Activated CD4-positive, CD25-positive, alpha-beta regulatory T cell treated with anti-CD3 and anti-CD28 coated beads, Interleukin-2, amount 50 U/mL, for 72 hours (primary cell): ENCODE data around the gene TIMM21.

Source experiments
- DNase-seq: peaks from one replicate; pipeline ENCODE4 v3.0.0; 2021

The TIMM21 gene

DNA sequence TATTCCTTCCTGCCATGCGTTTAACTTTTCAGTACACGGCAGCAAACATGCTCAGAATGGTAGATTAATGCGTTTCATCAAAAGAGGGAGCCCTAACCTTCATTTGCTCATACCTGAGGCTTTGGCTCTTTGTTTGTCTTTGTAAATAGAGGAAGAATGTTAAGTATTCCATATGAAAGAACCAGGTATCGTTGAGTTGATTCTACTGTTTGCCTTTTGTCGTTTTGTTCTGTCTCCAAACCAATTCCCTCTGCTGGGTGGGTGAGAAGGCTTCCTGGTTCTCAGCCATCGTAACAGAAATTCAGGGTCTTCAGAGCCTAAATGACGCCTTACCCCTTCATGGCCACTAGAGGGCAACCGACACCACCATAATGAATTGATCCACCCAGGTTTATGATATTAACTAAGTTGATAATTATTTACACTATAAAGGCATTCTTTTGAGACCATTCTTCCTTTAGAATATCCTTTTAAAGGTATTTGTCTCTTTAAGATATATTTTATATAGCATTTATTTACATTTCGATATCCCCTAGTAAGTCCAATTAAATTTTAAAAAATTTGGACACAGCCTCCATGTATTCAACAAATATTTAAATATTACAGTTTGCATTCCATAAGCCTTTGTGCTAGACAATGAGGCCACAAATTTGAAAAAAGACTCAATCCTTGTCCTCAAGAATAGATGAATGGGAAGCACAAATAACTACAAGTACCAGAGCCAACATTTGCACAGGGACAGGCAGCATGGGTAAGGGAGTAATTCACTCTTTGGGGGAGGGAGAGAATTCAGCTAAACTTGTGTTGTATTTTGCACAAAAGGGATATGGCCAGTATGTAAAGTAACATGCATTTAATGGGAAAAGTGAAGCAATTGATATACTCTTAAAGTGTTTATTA lies 48.1 kb downstream of the TIMM21 start:
- DNase-seq: no peak

DNA sequence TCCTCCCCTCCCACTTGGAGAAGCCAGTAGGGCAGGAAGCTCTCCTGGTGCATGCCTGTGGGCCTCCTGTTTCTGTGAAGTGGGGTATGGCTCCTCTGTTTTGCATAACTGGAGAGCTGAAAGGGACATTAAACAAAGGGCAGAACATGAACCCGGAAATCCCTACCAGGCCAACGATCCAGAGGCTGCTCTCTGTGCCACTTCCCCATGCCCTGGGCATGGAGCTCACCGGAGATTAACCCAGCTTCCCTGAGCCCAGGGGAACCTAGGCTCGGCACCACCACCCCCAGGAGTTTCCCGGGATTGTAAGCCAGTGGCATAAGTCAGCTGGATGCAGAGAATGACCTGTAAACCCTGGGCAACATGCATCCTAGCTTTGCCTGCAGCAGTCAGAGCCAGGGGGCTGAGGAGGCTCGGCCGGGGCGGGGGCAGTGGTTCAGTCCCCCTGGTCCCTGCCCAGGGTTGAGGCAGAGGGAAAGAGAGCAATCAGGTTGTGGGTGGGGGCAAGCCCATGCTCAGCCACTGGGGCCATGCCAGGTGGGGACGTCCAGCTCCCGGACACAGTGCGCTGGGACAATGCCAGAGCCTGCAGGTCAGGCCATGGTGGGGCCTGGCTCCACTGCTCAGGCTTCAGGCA lies 49.5 kb downstream of the TIMM21 start:
- no peak for DNase-seq

DNA sequence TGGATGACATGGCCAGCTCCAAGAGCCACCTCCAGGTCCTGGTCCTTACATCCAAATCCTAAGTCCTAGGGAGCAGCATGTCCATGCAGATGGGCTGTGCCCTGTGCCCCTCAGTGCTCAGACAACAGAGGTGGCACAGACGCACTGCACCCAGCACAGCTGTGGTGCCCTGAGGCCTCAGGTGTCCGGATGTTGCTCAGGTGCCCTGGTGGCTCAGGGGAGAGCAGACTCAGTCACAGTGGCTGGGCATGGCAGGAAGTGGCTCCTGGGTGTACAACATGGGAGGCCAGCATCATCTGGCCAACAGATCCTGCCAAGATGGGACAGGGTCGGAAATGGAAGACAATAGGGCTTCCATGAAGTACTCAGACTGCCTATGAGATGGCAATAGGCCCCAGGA lies 50.1 kb downstream of the TIMM21 start:
- no peak for DNase-seq

DNA sequence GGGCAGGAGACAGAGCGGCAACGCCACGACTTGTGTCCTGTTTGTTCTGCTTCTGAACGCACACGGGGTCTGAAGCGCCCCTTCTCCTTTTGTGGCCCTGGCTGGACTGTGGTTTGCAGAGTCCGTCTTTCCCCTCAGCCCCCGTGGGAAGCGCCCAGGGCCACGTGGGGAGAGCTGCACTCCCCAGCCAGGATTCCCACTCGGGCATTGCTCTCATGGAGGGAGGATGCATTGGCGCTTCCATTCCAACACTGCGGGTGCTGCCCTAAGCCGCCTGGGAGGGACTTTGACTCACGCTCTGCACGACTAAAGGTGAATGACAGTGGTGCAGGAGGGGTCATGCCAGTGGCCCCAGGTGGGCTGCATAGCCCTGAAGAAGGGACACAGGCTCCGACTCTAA lies 52.5 kb downstream of the TIMM21 start:
- no peak for DNase-seq

DNA sequence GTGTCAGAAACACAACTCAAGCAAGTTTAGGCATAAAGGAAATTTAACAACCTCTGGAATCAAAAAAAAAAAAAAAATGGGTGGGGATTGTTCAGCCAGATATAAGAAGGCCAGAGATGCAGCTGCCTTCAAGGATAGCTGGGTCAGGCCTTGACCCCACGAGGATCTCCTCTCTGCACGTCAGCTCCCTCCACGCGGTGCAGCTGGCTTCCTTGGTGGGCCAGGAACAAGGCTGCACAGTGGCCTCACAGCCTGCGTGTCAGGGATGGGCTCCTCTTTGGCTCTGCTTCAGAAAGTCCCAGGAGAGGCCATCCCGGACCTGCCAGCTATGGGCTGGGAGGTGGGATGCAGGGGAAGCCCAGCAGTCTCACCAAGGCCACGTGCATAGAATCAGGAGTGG lies 55.5 kb downstream of the TIMM21 start:
- no peak for DNase-seq

DNA sequence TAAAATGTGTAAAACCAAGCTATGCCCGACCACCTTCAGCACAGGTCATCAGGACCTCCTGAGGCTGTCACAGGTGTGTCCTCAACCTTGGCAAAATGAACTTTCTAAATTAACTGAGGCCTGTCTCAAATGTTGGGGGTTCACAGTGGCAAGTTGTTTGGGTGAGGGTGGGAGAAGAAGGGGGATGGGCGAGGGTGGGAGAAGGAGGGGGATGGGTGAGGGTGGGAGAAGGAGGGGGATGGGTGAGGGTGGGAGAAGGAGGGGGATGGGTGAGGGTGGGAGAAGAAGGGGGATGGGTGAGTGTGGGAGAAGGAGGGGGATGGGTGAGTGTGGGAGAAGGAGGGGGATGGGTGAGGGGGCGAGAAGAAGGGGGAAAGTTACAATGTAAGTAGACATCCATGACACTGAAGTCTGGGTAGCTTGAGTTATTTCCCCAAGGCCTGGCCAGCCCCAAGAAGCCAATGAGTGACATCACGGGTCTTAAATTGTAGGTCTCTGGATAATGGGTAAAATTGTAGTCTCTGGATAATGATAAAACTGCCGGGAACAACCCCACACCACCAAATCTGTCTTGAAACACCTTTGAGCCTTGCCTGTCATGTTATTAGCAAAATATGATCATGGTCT lies 56.3 kb downstream of the TIMM21 start:
- no peak for DNase-seq
